OCI-LY3 (cell line): ENCODE data around the gene KCND1.

Source experiments
- H2AFZ ChIP-seq: fragments of 200-600, 300-600 bp; shearing (Covaris generic); 2 replicates; pipeline ENCODE4 v1.6.0; 2014; ENCODE audit warnings: antibody characterized with exemption, low read depth, low read length
- H3K27ac ChIP-seq: fragments of 200-600, 300-600 bp; sonication (generic); 2 replicates; pipeline ENCODE4 v1.5.1; 2014; ENCODE audit warnings: mild to moderate bottlenecking, low read length, moderate library complexity, mixed read lengths
- H3K27me3 ChIP-seq: fragments of 200-600, 300-600 bp; sonication (generic); 2 replicates; pipeline ENCODE4 v1.6.1; 2014; ENCODE audit warnings: low read depth, low read length, mixed read lengths
- H3K36me3 ChIP-seq: fragments of 200-600, 300-600 bp; sonication (generic); replicated peaks from 2 replicates; pipeline ENCODE3; 2014; ENCODE audit warnings: low read depth, low read length, mixed read lengths
- H3K4me1 ChIP-seq: fragments of 300-600, 200-600 bp; sonication (generic); 2 replicates; pipeline ENCODE4 v1.6.1; 2014; ENCODE audit warnings: low read length, mixed read lengths
- H3K4me2 ChIP-seq: fragments of 200-600, 300-600 bp; sonication (generic); 2 replicates; pipeline ENCODE4 v1.6.1; 2014; ENCODE audit warnings: low read length, mixed read lengths
- H3K4me3 ChIP-seq: fragments of 300-600, 200-600 bp; sonication (generic); 2 replicates; pipeline ENCODE4 v1.5.1; 2014; ENCODE audit warnings: antibody characterized with exemption, mild to moderate bottlenecking, low read length, moderate library complexity
- H3K79me2 ChIP-seq: fragments of 300-600, 200-600 bp; shearing (Covaris generic); 2 replicates; pipeline ENCODE4 v1.6.1; 2014; ENCODE audit warnings: mild to moderate bottlenecking, low read length, mixed read lengths
- H3K9ac ChIP-seq: fragments of 300-600, 200-600 bp; shearing (Covaris generic); 2 replicates; pipeline ENCODE4 v1.6.0; 2014; ENCODE audit warnings: mild to moderate bottlenecking, low read length, moderate library complexity
- H3K9me3 ChIP-seq: fragments of 200-600, 300-600 bp; shearing (Covaris generic); 2 replicates; pipeline ENCODE4 v1.6.1; 2014; ENCODE audit warnings: low read length, mixed read lengths; ENCODE audit not compliant: insufficient read depth
- H4K20me1 ChIP-seq: fragments of 200-600, 300-600 bp; sonication (generic); 2 replicates; pipeline ENCODE4 v1.6.1; 2016; ENCODE audit warnings: low read length, mixed read lengths; ENCODE audit not compliant: insufficient read depth
- EZH2phosphoT487 ChIP-seq: fragments of 200-600 bp; shearing (Covaris generic); IDR thresholded peaks from 2 replicates; pipeline ENCODE4 v1.6.1; 2018; ENCODE audit warnings: antibody characterized with exemption, mixed run types, low read depth
- TF ChIP-seq, protein P1 (sequence below): fragments of 200-600, 300-600 bp; sonication (generic); IDR thresholded peaks from 2 replicates; pipeline ENCODE4 v1.5.1; 2014; ENCODE audit warnings: antibody characterized with exemption, low read length, low read depth

Gene KCND1

DNA sequence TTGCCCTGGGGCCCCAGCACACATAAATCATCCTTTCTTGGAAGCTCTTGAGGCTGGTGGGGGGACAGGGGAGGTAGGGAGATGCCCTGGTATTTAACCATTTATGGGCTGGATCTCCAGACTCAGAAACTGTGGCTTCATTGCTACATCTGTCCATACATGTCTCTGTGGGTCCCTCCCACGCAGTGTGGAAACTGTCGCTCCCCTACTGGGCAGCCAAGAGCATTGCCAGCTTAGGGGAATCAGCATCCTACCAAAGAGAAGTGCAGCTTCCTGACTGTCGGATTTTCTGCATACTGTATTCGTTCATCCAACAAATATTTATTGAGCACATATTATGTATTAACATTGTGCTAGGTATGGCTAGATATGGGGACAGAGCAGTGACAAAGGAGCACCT is 26.7 kb upstream of the KCND1 start:
- no peak overlapping the region for H3K4me3 ChIP-seq
- peaks cover 13% of the 10 kb centered on the region for H3K4me1 ChIP-seq
- peaks cover 32% of the 10 kb centered on the region for H3K36me3 ChIP-seq
- no peak overlapping the region for H2AFZ ChIP-seq
- H3K79me2 ChIP-seq, result peaks cover 27% of the 10 kb centered on the region
- TF ChIP-seq, protein P1, sequence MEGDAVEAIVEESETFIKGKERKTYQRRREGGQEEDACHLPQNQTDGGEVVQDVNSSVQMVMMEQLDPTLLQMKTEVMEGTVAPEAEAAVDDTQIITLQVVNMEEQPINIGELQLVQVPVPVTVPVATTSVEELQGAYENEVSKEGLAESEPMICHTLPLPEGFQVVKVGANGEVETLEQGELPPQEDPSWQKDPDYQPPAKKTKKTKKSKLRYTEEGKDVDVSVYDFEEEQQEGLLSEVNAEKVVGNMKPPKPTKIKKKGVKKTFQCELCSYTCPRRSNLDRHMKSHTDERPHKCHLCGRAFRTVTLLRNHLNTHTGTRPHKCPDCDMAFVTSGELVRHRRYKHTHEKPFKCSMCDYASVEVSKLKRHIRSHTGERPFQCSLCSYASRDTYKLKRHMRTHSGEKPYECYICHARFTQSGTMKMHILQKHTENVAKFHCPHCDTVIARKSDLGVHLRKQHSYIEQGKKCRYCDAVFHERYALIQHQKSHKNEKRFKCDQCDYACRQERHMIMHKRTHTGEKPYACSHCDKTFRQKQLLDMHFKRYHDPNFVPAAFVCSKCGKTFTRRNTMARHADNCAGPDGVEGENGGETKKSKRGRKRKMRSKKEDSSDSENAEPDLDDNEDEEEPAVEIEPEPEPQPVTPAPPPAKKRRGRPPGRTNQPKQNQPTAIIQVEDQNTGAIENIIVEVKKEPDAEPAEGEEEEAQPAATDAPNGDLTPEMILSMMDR, result no peak
- TF ChIP-seq EZH2phosphoT487, result no peak
- no peak overlapping the region for H3K4me2 ChIP-seq
- no peaks in the 10 kb centered on the region for H3K9me3 ChIP-seq
- H4K20me1 ChIP-seq, result peaks cover 8% of the 10 kb centered on the region; the same call in 1 of the 2 replicates
- H3K9ac ChIP-seq, result no peak overlapping the region
- H3K27me3 ChIP-seq, result no peaks in the 10 kb centered on the region
- H3K27ac ChIP-seq, result no peak overlapping the region

DNA sequence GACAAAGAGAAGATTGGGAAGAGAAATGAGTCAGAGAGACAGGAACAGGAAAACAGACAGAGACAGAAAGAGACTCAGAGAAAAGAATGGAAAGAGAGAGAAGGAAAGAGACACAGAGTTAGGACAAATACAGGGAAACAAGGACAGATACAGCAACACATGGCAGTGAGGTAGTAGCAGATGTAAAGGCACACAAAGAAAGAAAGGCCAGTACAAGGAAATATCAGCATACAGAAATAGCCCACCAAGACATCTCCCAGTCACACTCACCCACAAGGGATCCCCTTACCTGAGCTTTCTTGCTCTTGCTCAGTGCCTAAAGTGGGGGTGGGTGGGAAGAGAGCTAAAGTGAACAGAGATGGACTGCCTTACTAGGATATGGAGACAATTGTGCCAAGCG is 26.2 kb upstream of the KCND1 start:
- H3K4me1 ChIP-seq, result peaks cover 11% of the 10 kb centered on the region
- TF ChIP-seq, protein P1, result no peak
- no peak for TF ChIP-seq EZH2phosphoT487
- H3K9me3 ChIP-seq, result no peaks in the 10 kb centered on the region
- no peak overlapping the region for H3K27ac ChIP-seq
- H3K4me3 ChIP-seq, result no peak overlapping the region
- H4K20me1 ChIP-seq, result peaks cover 8% of the 10 kb centered on the region; the same call in 1 of the 2 replicates
- H3K9ac ChIP-seq, result no peak overlapping the region
- H3K27me3 ChIP-seq, result no peaks in the 10 kb centered on the region
- H3K79me2 ChIP-seq, result peaks cover 27% of the 10 kb centered on the region
- no peak overlapping the region for H3K4me2 ChIP-seq
- H3K36me3 ChIP-seq, result peaks cover 32% of the 10 kb centered on the region
- no peak overlapping the region for H2AFZ ChIP-seq

DNA sequence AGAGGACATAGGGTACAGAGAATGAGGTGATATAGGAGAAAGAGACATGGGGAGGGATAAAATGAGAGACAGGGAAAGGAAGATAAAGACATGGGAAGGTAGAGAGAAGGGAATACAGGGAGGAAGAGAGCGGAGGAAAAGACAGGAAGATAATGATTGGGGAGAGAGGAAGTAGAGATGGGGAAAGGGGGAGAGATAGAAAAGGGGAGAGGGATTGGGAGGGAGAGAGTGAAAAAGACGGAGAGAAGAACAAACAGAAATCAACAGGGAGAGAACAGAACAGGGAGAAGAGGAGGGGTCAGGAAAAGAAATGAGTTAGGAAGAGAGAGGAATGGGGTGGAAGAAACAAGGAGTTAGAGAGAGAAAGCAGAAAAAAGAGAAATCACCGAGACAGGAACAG is 25.8 kb upstream of the KCND1 start:
- Histone ChIP-seq H3K79me2 (peaks cover 27% of the 10 kb centered on the region), H3K9ac (no peak overlapping the region), H3K9me3 (no peaks in the 10 kb centered on the region), H3K4me1 (peaks cover 8% of the 10 kb centered on the region; the same call in 1 of the 2 replicates), H3K27me3 (no peaks in the 10 kb centered on the region), H3K4me3 (no peak overlapping the region), H4K20me1 (peaks cover 8% of the 10 kb centered on the region; the same call in 1 of the 2 replicates), H3K4me2 (no peak overlapping the region), H3K36me3 (peaks cover 34% of the 10 kb centered on the region), H3K27ac (no peak overlapping the region), H2AFZ (no peak overlapping the region)
- TF ChIP-seq, protein P1, result no peak
- TF ChIP-seq EZH2phosphoT487, result no peak

DNA sequence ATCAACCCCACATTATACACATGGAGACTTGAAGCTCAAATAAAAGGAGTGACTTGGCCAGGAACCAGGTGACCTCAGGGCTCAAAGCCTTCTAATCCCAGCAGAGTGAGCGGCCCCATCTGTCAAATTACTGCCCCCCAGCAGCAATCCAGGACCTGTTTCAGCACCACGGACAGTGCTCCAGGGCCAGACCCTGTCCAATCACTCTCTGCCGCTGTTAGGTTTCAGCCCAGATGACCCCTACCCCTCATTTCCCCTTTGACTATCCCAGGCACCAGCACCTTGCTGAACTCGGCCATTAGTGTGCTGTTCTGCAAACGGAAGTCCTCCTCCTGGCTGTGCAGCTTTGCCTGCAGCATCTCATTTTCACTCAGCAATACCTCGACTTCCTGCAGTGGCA is 25.3 kb upstream of the KCND1 start:
- no peak overlapping the region for H3K27ac ChIP-seq
- H3K27me3 ChIP-seq, result no peaks in the 10 kb centered on the region
- no peak overlapping the region for H3K4me3 ChIP-seq
- H4K20me1 ChIP-seq, result peaks cover 8% of the 10 kb centered on the region; the same call in 1 of the 2 replicates
- no peak overlapping the region for H2AFZ ChIP-seq
- no peak overlapping the region for H3K9ac ChIP-seq
- peaks cover 35% of the 10 kb centered on the region for H3K36me3 ChIP-seq
- TF ChIP-seq EZH2phosphoT487, result no peak
- TF ChIP-seq, protein P1, result no peak
- H3K9me3 ChIP-seq, result no peaks in the 10 kb centered on the region
- H3K4me2 ChIP-seq, result no peak overlapping the region
- peaks cover 8% of the 10 kb centered on the region; the same call in 1 of the 2 replicates for H3K4me1 ChIP-seq
- H3K79me2 ChIP-seq, result peaks cover 26% of the 10 kb centered on the region
